GM12873 (cell line): ENCODE results near the gene RFNG.

Source experiments
- TF ChIP-seq, protein P1 (sequence below): IDR thresholded peaks from 2 replicates; pipeline ENCODE4 v1.5.1; 2012; ENCODE audit warnings: low read depth, mild to moderate bottlenecking, moderate library complexity, low read length, control low read depth; ENCODE audit not compliant: insufficient read depth; ENCODE audit errors: missing control alignments

Gene RFNG

DNA sequence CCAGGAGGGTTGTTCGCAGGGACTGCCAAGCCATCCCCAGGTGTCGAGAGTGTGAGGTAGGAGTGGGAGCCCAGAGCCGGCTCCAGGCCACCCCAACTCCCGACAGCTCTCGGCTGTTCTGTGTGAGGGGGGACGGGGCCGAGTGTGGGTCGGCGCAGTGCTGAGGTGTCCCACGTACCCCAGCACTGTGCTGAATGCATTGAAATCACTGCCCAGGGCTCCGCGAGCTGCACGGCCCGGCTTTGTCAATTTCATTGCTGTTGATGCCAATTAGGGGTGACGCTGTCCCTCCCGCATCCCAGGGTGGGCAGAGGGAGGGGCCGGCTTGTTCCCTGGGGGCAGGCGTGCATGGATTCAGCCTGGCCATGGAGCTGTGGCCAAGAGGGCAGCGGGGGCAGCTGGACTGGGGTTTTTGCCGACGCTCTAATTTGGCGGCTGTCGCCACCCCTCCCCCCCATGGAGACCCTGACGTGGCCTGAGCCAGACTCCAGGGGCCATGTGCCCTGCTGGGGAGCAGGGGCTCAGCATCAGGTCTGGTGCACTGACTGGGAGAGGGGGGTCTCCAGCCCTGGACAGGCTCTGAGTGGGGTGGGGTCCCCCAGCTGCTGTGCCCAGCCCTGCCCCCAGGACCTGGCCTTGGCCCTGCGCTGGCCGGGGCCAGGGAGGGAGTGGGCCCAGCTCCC lies 43.2 kb downstream of the RFNG start:
- TF ChIP-seq, protein P1, sequence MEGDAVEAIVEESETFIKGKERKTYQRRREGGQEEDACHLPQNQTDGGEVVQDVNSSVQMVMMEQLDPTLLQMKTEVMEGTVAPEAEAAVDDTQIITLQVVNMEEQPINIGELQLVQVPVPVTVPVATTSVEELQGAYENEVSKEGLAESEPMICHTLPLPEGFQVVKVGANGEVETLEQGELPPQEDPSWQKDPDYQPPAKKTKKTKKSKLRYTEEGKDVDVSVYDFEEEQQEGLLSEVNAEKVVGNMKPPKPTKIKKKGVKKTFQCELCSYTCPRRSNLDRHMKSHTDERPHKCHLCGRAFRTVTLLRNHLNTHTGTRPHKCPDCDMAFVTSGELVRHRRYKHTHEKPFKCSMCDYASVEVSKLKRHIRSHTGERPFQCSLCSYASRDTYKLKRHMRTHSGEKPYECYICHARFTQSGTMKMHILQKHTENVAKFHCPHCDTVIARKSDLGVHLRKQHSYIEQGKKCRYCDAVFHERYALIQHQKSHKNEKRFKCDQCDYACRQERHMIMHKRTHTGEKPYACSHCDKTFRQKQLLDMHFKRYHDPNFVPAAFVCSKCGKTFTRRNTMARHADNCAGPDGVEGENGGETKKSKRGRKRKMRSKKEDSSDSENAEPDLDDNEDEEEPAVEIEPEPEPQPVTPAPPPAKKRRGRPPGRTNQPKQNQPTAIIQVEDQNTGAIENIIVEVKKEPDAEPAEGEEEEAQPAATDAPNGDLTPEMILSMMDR: no peak

DNA sequence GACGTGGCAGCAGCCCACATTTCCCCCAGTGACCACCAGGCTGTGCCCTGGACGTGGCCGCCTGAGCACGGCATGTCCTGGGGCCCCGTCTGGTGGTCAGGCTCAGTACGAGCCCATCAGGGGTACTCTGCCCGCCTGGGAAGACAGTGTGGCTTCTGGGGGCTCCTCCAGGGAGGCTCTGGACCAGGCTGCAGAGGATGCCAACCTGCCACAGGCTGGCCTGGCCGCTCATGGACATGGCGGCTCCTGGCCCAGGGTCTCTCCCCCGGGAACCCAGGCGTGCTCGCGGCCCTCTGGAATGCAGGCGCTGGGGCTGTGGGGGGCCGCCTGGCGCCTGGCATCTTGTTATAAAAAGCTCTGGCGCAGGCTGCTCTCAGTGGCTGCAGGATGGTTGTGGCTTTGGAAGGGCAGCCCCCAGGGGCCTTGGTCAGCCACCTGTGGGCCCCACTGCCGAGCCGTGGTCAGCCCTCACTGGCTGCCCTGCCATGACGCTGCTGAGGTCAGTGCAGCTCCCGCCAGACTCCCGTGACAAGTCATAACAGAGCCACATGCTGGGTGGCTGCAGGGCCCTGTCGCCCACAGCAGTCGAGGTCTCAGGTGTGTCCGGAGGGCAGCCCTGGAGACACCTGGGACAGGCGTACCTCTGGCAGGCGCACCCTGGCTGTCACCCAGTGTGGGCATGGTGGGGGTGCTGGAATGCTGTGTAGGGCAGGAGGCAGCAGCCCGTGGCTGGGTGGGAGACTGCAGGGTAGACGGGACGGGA lies 43.9 kb downstream of the RFNG start:
- TF ChIP-seq, protein P1: no peak

DNA sequence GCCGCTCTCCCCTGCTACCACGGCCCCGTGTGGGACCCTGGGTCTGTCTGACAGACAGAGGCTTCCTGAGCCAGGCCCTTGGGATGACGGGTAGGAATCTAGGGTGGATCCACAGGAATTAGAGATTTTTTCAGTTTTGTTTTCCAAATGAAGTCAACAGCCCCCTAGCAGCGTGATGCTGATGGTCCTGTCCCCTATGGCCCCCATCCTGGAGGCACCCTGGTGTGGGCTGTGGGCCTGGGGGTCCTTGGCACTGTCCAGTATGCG lies 44.5 kb downstream of the RFNG start:
- TF ChIP-seq, protein P1: no peak

DNA sequence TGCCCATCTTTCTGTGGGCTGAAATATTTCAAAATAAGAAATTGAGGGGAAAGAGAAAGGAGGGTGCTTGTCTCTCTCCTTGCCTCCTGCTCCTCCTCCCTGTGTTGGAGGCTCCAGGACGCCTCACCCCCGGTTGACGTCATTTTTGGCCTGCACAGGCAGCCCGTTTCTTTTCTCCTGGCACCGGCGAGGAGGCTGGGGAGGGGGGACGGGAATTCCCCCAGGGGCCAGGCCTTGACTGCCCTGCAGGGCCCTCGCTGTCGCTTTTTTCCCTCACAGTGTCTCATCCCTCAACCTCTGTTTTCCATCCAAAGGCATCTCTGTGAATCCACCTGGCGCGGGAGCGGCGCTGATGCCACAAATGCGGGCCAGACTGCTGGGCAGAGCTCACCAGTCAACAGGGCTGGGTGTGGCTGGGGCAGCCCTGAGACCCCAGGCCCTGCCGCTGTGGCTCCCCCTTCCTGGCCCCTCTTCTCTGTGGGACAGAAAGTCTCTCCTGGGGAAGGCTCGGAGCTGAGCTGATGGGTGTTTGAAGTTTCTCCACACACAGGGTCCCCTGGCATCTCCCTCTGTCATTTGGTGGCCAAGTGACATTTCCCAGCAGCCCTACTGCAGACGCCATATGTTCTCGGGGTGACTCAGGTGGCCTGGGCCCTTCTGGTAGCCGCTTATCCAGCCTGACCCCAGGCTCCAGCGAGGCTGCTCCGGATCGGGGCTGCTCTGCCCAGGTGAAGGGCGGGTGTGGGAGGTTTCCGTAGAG lies 45.0 kb downstream of the RFNG start:
- TF ChIP-seq, protein P1: no peak

DNA sequence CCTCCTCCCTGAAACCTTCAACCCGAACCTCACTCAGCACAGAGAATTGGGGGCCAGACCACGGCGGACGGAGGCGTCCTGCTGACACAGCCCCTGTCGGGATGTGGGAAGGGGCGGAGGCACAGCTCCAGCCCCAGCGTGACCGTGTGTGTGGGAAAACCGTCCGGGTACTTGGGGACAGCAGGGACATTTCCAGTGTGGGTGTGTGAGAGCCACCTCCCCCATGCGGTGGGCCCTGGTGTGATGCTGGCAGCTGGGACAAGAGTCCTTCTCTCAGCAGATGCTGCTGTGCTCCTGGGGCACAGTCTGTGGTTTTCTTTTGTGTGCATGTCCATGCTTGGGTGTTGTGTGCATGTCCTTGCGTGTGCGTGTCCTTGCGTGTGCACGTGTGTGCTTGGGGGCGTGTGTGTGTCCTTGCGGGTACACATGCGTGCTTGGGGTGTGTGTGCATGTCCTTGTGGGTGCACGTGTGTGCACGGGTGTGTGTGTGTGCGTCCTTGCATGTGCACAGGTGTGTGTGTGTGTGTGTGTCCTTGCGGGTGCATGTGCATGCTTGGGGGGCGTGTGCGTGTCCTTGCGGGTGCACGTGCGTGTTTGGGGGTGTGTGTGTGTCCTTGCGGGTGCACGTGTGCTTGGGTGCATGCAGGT lies 45.8 kb downstream of the RFNG start:
- TF ChIP-seq, protein P1: no peak

DNA sequence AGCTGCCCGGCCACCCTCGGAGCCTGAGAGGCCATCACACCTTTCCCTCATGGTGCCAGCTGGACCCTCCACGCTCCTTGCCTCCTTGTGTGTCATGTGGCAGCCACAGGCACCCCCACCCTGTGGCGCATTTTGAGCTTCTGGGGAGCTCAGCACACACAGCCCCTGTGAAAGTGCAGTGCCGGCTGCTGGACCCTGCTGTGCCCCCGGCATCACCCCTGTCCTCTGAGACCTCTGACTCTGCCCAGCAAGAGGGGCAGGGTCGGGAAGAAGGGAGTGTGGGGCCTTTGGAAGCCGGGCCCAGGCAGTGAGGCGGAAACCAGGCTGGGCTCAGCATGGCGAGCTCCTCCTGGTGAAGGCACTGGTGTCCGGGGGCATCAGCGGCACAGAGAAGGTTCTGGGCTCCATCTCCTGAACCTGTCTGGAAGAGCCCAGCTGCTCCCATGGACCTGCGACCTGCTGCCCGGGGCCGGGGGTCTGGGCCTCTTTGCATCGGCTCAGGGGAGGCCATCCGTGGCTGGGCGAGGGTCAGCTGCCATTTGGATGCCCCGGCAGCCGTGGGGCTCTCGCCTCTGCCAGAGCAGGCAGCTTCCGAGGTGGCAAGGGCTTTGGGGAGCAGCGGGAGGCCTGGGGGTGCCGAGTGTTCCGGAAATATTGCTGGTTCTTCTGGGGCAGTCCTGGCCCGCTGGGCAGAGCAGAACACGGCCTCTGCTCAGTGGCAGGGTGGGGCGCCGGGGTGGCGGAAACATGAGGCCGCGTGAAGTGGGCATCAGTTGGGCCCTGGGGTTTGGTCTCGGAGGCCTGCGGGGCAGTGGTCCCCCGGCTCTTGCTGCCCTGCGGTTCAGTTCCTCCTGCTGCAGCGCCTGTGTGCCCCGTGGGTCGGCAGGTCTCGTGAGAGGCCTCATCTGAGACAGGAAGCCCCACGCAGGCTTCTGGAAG lies 46.8 kb downstream of the RFNG start:
- TF ChIP-seq, protein P1: no peak
